GM23248 (cell line): ENCODE results near the gene NUCB2.

ENCODE experiments used
- EZH2 ChIP-seq: fragments of 200-600 bp; sonication (generic); IDR thresholded peaks from 2 replicates; pipeline ENCODE4 v1.6.1; 2018; ENCODE audit warnings: antibody characterized with exemption, mild to moderate bottlenecking; ENCODE audit not compliant: insufficient read depth, poor library complexity, severe bottlenecking
- EZH2phosphoT487 ChIP-seq: fragments of 200-600 bp; sonication (generic); IDR thresholded peaks from 2 replicates; pipeline ENCODE4 v1.6.1; 2018; ENCODE audit warnings: antibody characterized with exemption, moderate library complexity, mild to moderate bottlenecking, low read depth; ENCODE audit not compliant: insufficient read depth

- TF ChIP-seq EZH2 (no peak), EZH2phosphoT487 (no peak)
Measured at GRCh38 chr11:17331669-17332068, 55.1 kb downstream of the NUCB2 start.
